ENCODE measurements around the gene SEMA3A.
A peak's percentile ranks its signal among the peaks of the same experiment; 100 is the strongest.
"Not testable (repeated sequence)": the region's sequence is repeated elsewhere in the genome, so short reads cannot be mapped to it uniquely, and the experiment has no call there.

SEMA3A gene

GRCh38 chr7:84152995-84153394 lies 41.6 kb downstream of the SEMA3A start:
- FAIRE-seq = no peak

- FAIRE-seq = not testable (repeated sequence)
These were observed 44.2 kb downstream of the SEMA3A start for GRCh38 chr7:84150370-84150769.

GRCh38 chr7:84149573-84149972 lies 45.0 kb downstream of the SEMA3A start:
- no peak for FAIRE-seq

- FAIRE-seq = no peak
These were observed 48.7 kb downstream of the SEMA3A start for GRCh38 chr7:84145892-84146291.

GRCh38 chr7:84144935-84145334 lies 49.7 kb downstream of the SEMA3A start:
- FAIRE-seq = no peak

- no peak for FAIRE-seq
These were observed 50.1 kb downstream of the SEMA3A start for GRCh38 chr7:84144480-84144879.

- FAIRE-seq = no peak
These were observed 51.9 kb downstream of the SEMA3A start for GRCh38 chr7:84142726-84143125.

- no peak for FAIRE-seq
These were observed 54.4 kb downstream of the SEMA3A start for GRCh38 chr7:84139986-84140729.

- FAIRE-seq = no peak
These were observed 56.2 kb downstream of the SEMA3A start for GRCh38 chr7:84138411-84138810.

- FAIRE-seq = no peak
These were observed 56.8 kb downstream of the SEMA3A start for GRCh38 chr7:84137812-84138211.

- FAIRE-seq = no peak
These were observed 57.8 kb downstream of the SEMA3A start for GRCh38 chr7:84136809-84137208.

- no peak for FAIRE-seq
These were observed 58.3 kb downstream of the SEMA3A start for GRCh38 chr7:84136336-84136735.

GRCh38 chr7:84134169-84134568 lies 60.4 kb downstream of the SEMA3A start:
- FAIRE-seq = no peak

GRCh38 chr7:84125654-84126053 lies 68.9 kb downstream of the SEMA3A start:
- FAIRE-seq = no peak

- FAIRE-seq = no peak
These were observed 70.5 kb downstream of the SEMA3A start for GRCh38 chr7:84123965-84124547.

GRCh38 chr7:84122582-84123360 lies 71.8 kb downstream of the SEMA3A start:
- no peak for FAIRE-seq

- no peak for FAIRE-seq
These were observed 77.3 kb downstream of the SEMA3A start for GRCh38 chr7:84117304-84117703.

- peak; percentile 74 for FAIRE-seq
These were observed 80.4 kb downstream of the SEMA3A start for GRCh38 chr7:84113906-84114850.

GRCh38 chr7:84113286-84113685 lies 81.3 kb downstream of the SEMA3A start:
- no peak for FAIRE-seq

GRCh38 chr7:84112771-84113170 lies 81.8 kb downstream of the SEMA3A start:
- FAIRE-seq = no peak

- no peak for FAIRE-seq
These were observed 82.7 kb downstream of the SEMA3A start for GRCh38 chr7:84111842-84112241.

GRCh38 chr7:84110400-84110799 lies 84.2 kb downstream of the SEMA3A start:
- no peak for FAIRE-seq

- no peak for FAIRE-seq
These were observed 85.8 kb downstream of the SEMA3A start for GRCh38 chr7:84108787-84109186.

All from islet of Langerhans (tissue), 1 donor.